GM23338 (cell line): ENCODE results near the gene OPN4. TPM values are rescaled to one million over a fixed set of nuclear protein-coding genes. Genes with fewer than 3 reads are reported as not detected.

Experiments
- ATAC-seq: fragments of 200-7000 bp; cut with Tn5 transposase; 3 replicates; pipeline ENCODE4 v1.9.1; 2020
- DNase-seq: peaks from one replicate; pipeline ENCODE4 v3.0.0-alpha.2; 2015; ENCODE audit warnings: low spot score
- H2AFZ ChIP-seq: fragments of 200-600 bp; sonication (generic); 2 replicates; pipeline ENCODE4 v1.8.0; 2016; ENCODE audit warnings: antibody characterized with exemption, mild to moderate bottlenecking, moderate library complexity
- H3F3A ChIP-seq: fragments of 200-600 bp; sonication (generic); replicated peaks from 2 replicates; pipeline ENCODE4 v1.8.0; 2017; ENCODE audit warnings: antibody characterized with exemption, mixed run types, low read depth
- H3K27ac ChIP-seq: fragments of 200-600 bp; sonication (generic); 2 replicates; pipeline ENCODE4 v1.6.1; 2016; ENCODE audit warnings: low read depth
- H3K27me3 ChIP-seq: fragments of 200-600 bp; sonication (generic); 2 replicates; pipeline ENCODE4 v1.8.0; 2016; ENCODE audit warnings: mild to moderate bottlenecking, mixed run types, moderate library complexity; ENCODE audit not compliant: insufficient read depth
- H3K36me3 ChIP-seq: fragments of 200-600 bp; sonication (generic); 2 replicates; pipeline ENCODE4 v1.8.0; 2016; ENCODE audit warnings: mild to moderate bottlenecking; ENCODE audit not compliant: insufficient read depth
- H3K4me1 ChIP-seq: fragments of 200-600 bp; sonication (generic); 2 replicates; pipeline ENCODE4 v1.8.0; 2016; ENCODE audit warnings: mild to moderate bottlenecking, moderate library complexity; ENCODE audit not compliant: insufficient read depth
- H3K4me2 ChIP-seq: fragments of 200-600 bp; sonication (generic); 2 replicates; pipeline ENCODE4 v1.7.1; 2017; ENCODE audit warnings: mixed run types
- H3K4me3 ChIP-seq: fragments of 200-600 bp; sonication (generic); 2 replicates; pipeline ENCODE4 v1.6.1; 2016; ENCODE audit warnings: mixed run types
- H3K79me2 ChIP-seq: fragments of 200-600 bp; sonication (generic); replicated peaks from 2 replicates; pipeline ENCODE4 v1.8.0; 2017; ENCODE audit warnings: mild to moderate bottlenecking; ENCODE audit not compliant: insufficient read depth
- H3K9me2 ChIP-seq: fragments of 200-600 bp; sonication (generic); 2 replicates; pipeline ENCODE4 v1.8.0; 2017; ENCODE audit not compliant: insufficient read depth
- H4K20me1 ChIP-seq: fragments of 200-600 bp; sonication (generic); replicated peaks from 2 replicates; pipeline ENCODE4 v1.8.0; 2017; ENCODE audit warnings: mild to moderate bottlenecking; ENCODE audit not compliant: insufficient read depth
- H3K27ac Mint-ChIP-seq: 2 replicates; pipeline ENCODE4 v1.8.0; 2020; ENCODE audit warnings: inconsistent platforms, mild to moderate bottlenecking, moderate library complexity, mixed read lengths
- H3K27me3 Mint-ChIP-seq: 3 replicates; pipeline ENCODE4 v1.8.0; 2022; ENCODE audit warnings: low read depth, mild to moderate bottlenecking, moderate library complexity, mixed read lengths, inconsistent platforms; ENCODE audit not compliant: insufficient read depth, poor library complexity
- H3K36me3 Mint-ChIP-seq: 3 replicates; pipeline ENCODE4 v1.8.0; 2021; ENCODE audit warnings: low read depth, mild to moderate bottlenecking, inconsistent platforms, moderate library complexity, mixed read lengths
- H3K4me1 Mint-ChIP-seq: 3 replicates; pipeline ENCODE4 v1.8.0; 2020; ENCODE audit warnings: mild to moderate bottlenecking, inconsistent platforms, mixed read lengths
- H3K4me3 Mint-ChIP-seq: 3 replicates; pipeline ENCODE4 v1.8.0; 2021; ENCODE audit warnings: moderate library complexity, mild to moderate bottlenecking, inconsistent platforms, mixed read lengths
- H3K9me3 Mint-ChIP-seq: 3 replicates; pipeline ENCODE4 v1.8.0; 2020; ENCODE audit warnings: moderate library complexity, mild to moderate bottlenecking, inconsistent platforms, mixed read lengths
- CREB1 ChIP-seq: fragments of 250-450 bp; sonication (Bioruptor Pico); IDR thresholded peaks from 2 replicates; pipeline ENCODE4 v1.5.0; 2020; ENCODE audit warnings: low read depth, mild to moderate bottlenecking, moderate library complexity
- CTCF ChIP-seq, 2 experiments: fragments of 200-600 bp in 1 of 2; sonication (generic) in 1 of 2; conservative IDR thresholded peaks; 2 replicates each; pipeline versions ENCODE4 v1.5.1 to v1.6.1; 2016 to 2017; ENCODE audit warnings: antibody characterized with exemption in 2 of 2, low read depth in 2 of 2, mild to moderate bottlenecking in 2 of 2, moderate library complexity in 1 of 2
- EZH2 ChIP-seq: fragments of 200-600 bp; sonication (generic); IDR thresholded peaks from one replicate; pipeline ENCODE4 v1.8.0; 2017; ENCODE audit warnings: antibody characterized with exemption, mild to moderate bottlenecking, low read depth; ENCODE audit not compliant: unreplicated experiment
- EZH2phosphoT487 ChIP-seq: fragments of 200-600 bp; sonication (generic); IDR thresholded peaks from one replicate; pipeline ENCODE4 v1.8.1; 2018; ENCODE audit warnings: antibody characterized with exemption; ENCODE audit not compliant: unreplicated experiment
- JUNB ChIP-seq: IDR thresholded peaks from one replicate; pipeline ENCODE4 v1.6.1; 2016; ENCODE audit warnings: antibody characterized with exemption; ENCODE audit not compliant: unreplicated experiment
- NANOG ChIP-seq: IDR thresholded peaks from 2 replicates; pipeline ENCODE4 v1.6.1; 2016; ENCODE audit warnings: antibody characterized with exemption, borderline replicate concordance
- POLR2AphosphoS5 ChIP-seq: IDR thresholded peaks from 2 replicates; pipeline ENCODE4 v1.6.1; 2016; ENCODE audit warnings: antibody characterized with exemption, low read depth
- REST ChIP-seq: IDR thresholded peaks from one replicate; pipeline ENCODE4 v1.6.1; 2018; ENCODE audit warnings: antibody characterized with exemption; ENCODE audit not compliant: unreplicated experiment
- ZNF114 ChIP-seq: fragments of 250-450 bp; sonication (Bioruptor Pico); IDR thresholded peaks from 2 replicates; pipeline ENCODE4 v1.5.0; 2020; ENCODE audit warnings: mild to moderate bottlenecking, moderate library complexity
- ZNF331 ChIP-seq: fragments of 250-450 bp; sonication (Bioruptor Pico); IDR thresholded peaks from 2 replicates; pipeline ENCODE4 v1.5.0; 2020; ENCODE audit warnings: low read depth, mild to moderate bottlenecking, moderate library complexity
- polyA plus RNA-seq: library from polyadenylated mRNA; unstranded; fragments of >200 nt; fragmentation: Nextera tagmentation; extraction: Ambion mirVana; gene quantifications from 2 replicates; pipeline ENCODE4 v1.2.1, GENCODE V29; 2016
- total RNA-seq: library from RNA; depleted of rRNA; stranded (reverse); fragments of >200 nt; shearing (Covaris generic); gene quantifications from 2 replicates; pipeline ENCODE4 v1.2.3, GENCODE V29; 2014

OPN4 gene
- total and polyA plus RNA-seq, 2 experiments from 2014 or later, result not detected

DNA sequence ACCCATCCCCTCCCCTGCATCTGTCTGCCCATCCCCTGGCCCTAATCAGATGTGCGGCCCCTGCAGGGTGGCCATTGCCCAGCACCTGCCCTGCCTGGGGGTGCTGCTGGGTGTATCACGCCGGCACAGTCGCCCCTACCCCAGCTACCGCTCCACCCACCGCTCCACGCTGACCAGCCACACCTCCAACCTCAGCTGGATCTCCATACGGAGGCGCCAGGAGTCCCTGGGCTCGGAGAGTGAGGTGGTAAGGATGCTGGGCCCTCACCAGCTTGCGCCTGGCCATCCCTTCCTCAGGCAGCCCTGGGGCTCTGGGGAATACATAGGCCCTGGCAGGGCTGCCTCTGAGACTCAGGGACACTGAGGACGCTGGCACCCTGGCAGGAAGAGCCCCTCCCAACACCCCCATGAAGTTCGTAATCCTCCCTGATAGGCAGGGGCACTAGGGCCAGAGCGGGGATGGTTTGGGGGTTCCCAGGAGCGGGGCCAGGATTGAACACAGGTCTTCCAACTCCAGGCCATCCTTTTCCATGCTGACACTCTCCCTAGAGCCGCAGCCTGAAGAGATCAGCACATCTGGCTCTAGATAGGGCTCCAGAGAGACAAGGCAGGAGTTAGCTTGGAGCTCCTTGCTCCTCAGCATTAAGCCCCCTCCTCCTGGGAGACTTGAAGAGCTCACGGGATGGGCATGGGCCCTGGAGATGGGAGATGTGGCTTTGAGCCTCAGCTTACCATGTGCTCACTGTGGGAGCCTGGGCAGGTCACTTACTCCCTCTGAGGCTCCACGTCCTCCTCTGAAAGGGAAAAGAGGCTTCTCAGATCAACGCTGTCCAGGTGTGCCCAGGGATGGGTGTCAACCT, 8.1 kb downstream of the OPN4 start (continued):
- TF ChIP-seq EZH2 (no peak), POLR2AphosphoS5 (no peak), NANOG (no peak), REST (no peak), EZH2phosphoT487 (no peak), JUNB (no peak), CREB1 (CRISPR knock-in tag) (no peak), ZNF114 (CRISPR knock-in tag) (no peak), CTCF (conservative IDR thresholded peaks at IDR 0.05; ENCODE audit: low read depth in 2 of 2) (no peak)

GRCh38 chr10:86663046-86663345, 8.6 kb downstream of the OPN4 start:
- Histone ChIP-seq H3K27me3 (no peaks in the 10 kb centered on the region), H3K9me2 (no peaks in the 10 kb centered on the region), H3K36me3 (no peaks in the 10 kb centered on the region), H3K27ac (no peak overlapping the region), H4K20me1 (no peaks in the 10 kb centered on the region), H3K4me1 (no peaks in the 10 kb centered on the region), H3K4me2 (no peak overlapping the region), H2AFZ (peak overlapping the region; percentile 23; the same call in 1 of the 2 replicates), H3F3A (no peaks in the 10 kb centered on the region), H3K4me3 (no peak overlapping the region), H3K79me2 (no peaks in the 10 kb centered on the region)
- no peaks in the 10 kb centered on the region for H3K9me3 Mint-ChIP-seq
- peak; percentile 69 for ATAC-seq
- peaks cover 12% of the 10 kb centered on the region for H3K4me1 Mint-ChIP-seq
- no peak overlapping the region for H3K4me3 Mint-ChIP-seq
- no peaks in the 10 kb centered on the region for H3K36me3 Mint-ChIP-seq
- no peak overlapping the region for H3K27ac Mint-ChIP-seq
- TF ChIP-seq EZH2phosphoT487 (no peak), ZNF114 (CRISPR knock-in tag) (no peak), ZNF331 (CRISPR knock-in tag) (no peak), CTCF (conservative IDR thresholded peaks at IDR 0.05; ENCODE audit: low read depth in 2 of 2) (peak; percentile 10 to 31; a peak in 2 of 4 replicates)
- no peak for DNase-seq
- peaks cover 10% of the 10 kb centered on the region for H3K27me3 Mint-ChIP-seq
